Measurements from ENCODE around the gene OS9.
"Not testable (repeated sequence)": the region's sequence is repeated elsewhere in the genome, so short reads cannot be mapped to it uniquely, and the experiment has no call there.

- TF ChIP-seq CTCF (conservative IDR thresholded peaks at IDR 0.05; ENCODE audit: low read depth, low read length); EZH2phosphoT487 (IDR thresholded peaks at IDR 0.05; ENCODE audit: borderline replicate concordance, low read length); EZH2 (IDR thresholded peaks at IDR 0.05; ENCODE audit: low read length, unreplicated experiment): not testable (repeated sequence)
Observed at GRCh38 chr12:57721846-57722608, 28.1 kb downstream of the OS9 start.

Data from PC-3 (cell line).